ENCODE measurements around the gene RAD23A. TPM values are rescaled to one million over a fixed set of nuclear protein-coding genes. Genes with fewer than 3 reads are reported as not detected.

RAD23A gene
- total RNA-seq, 2 experiments from 2014 or later: 90.0 to 92.7 TPM

GRCh38 chr19:13001502-13002165 lies 56.0 kb downstream of the RAD23A start:
- no peak for TF ChIP-seq CTCF (IDR thresholded peaks at IDR 0.05)
- H3K4me1 ChIP-seq (ENCODE audit: insufficient read depth, low read length): peaks cover 2% of the 10 kb centered on the region
- no peak for DNase-seq
- intact Hi-C loops (cut with DNase I, micrococcal nuclease): no loop called here
- no peak overlapping the region for H3K27ac Mint-ChIP-seq
- no peak overlapping the region for H3K4me3 Mint-ChIP-seq
- ChIA-PET POLR2A (no interaction called here), CTCF (no interaction called here)
- peaks cover 6% of the 10 kb centered on the region for H3K27me3 Mint-ChIP-seq
- H3K36me3 Mint-ChIP-seq (ENCODE audit: low read depth): no peaks in the 10 kb centered on the region
- H3K36me3 ChIP-seq (ENCODE audit: insufficient read depth, low read length): no peaks in the 10 kb centered on the region
- no peak overlapping the region for H3K4me3 ChIP-seq (ENCODE audit: low read length)
- no peaks in the 10 kb centered on the region for H3K9me3 ChIP-seq (ENCODE audit: control insufficient read depth in 1 of 2, insufficient read depth in 1 of 2, low read length in 2 of 2)
- no peaks in the 10 kb centered on the region for H3K27me3 ChIP-seq (ENCODE audit: control insufficient read depth in 1 of 2, insufficient read depth in 2 of 2, low read length in 2 of 2)
- H3K4me1 Mint-ChIP-seq (ENCODE audit: low read depth): no peaks in the 10 kb centered on the region
- H3K9me3 Mint-ChIP-seq: no peaks in the 10 kb centered on the region
- no peak for ATAC-seq (ENCODE audit: poor library complexity)
- no peak overlapping the region for H3K27ac ChIP-seq (ENCODE audit: low read depth in 1 of 2, low read length in 2 of 2)

GRCh38 chr19:13002166-13002898 lies 56.7 kb downstream of the RAD23A start:
- Histone ChIP-seq H3K27ac (ENCODE audit: low read depth in 1 of 2, low read length in 2 of 2) (no peak overlapping the region), H3K9me3 (ENCODE audit: control insufficient read depth in 1 of 2, insufficient read depth in 1 of 2, low read length in 2 of 2) (no peaks in the 10 kb centered on the region), H3K36me3 (ENCODE audit: insufficient read depth, low read length) (no peaks in the 10 kb centered on the region), H3K4me3 (ENCODE audit: low read length) (no peak overlapping the region), H3K4me1 (ENCODE audit: insufficient read depth, low read length) (no peaks in the 10 kb centered on the region), H3K27me3 (ENCODE audit: control insufficient read depth in 1 of 2, insufficient read depth in 2 of 2, low read length in 2 of 2) (no peaks in the 10 kb centered on the region)
- Mint-ChIP-seq H3K27ac (no peak overlapping the region), H3K36me3 (ENCODE audit: low read depth) (no peaks in the 10 kb centered on the region), H3K27me3 (peaks cover 8% of the 10 kb centered on the region), H3K9me3 (no peaks in the 10 kb centered on the region), H3K4me3 (no peak overlapping the region), H3K4me1 (ENCODE audit: low read depth) (no peaks in the 10 kb centered on the region)
- ChIA-PET POLR2A (interaction anchor here (0.9 kb wide), 1 partner anchor 11 kb away, joined by 3 read pairs; no protein-coding TSS in a partner anchor), CTCF (no interaction called here)
- intact Hi-C loops (cut with DNase I, micrococcal nuclease): no loop called here
- DNase-seq (no peak), ATAC-seq (ENCODE audit: poor library complexity) (no peak)
- TF ChIP-seq CTCF (IDR thresholded peaks at IDR 0.05): no peak

- POLR2A ChIA-PET: interaction anchor here (0.9 kb wide), 1 partner anchor 11 kb away, joined by 3 read pairs; no protein-coding TSS in a partner anchor
- TF ChIP-seq CTCF (IDR thresholded peaks at IDR 0.05): no peak
- H3K9me3 Mint-ChIP-seq: no peaks in the 10 kb centered on the region
- no peaks in the 10 kb centered on the region for H3K36me3 ChIP-seq (ENCODE audit: insufficient read depth, low read length)
- H3K27ac Mint-ChIP-seq: no peak overlapping the region
- H3K27ac ChIP-seq (ENCODE audit: low read depth in 1 of 2, low read length in 2 of 2): no peak overlapping the region
- ATAC-seq (ENCODE audit: poor library complexity) (no peak), DNase-seq (no peak)
- no peaks in the 10 kb centered on the region for H3K9me3 ChIP-seq (ENCODE audit: control insufficient read depth in 1 of 2, insufficient read depth in 1 of 2, low read length in 2 of 2)
- H3K27me3 Mint-ChIP-seq: peaks cover 14% of the 10 kb centered on the region
- H3K4me3 Mint-ChIP-seq: no peak overlapping the region
- peaks cover 0 to 5% of the 10 kb centered on the region in 2 experiments for H3K27me3 ChIP-seq (ENCODE audit: control insufficient read depth in 1 of 2, insufficient read depth in 2 of 2, low read length in 2 of 2)
- no peak overlapping the region for H3K4me3 ChIP-seq (ENCODE audit: low read length)
- H3K4me1 Mint-ChIP-seq (ENCODE audit: low read depth): no peaks in the 10 kb centered on the region
- no peaks in the 10 kb centered on the region for H3K4me1 ChIP-seq (ENCODE audit: insufficient read depth, low read length)
- H3K36me3 Mint-ChIP-seq (ENCODE audit: low read depth): no peaks in the 10 kb centered on the region
- intact Hi-C loops (cut with DNase I, micrococcal nuclease): no loop called here
- CTCF ChIA-PET: no interaction called here
Observed at GRCh38 chr19:13003081-13003480, 57.4 kb downstream of the RAD23A start.

Small RNA genes within 50 kb of the gene (microRNA-seq; reads per million reads assigned to microRNA genes)
- gene MIR5695 (ENCODE audit: borderline microRNAs expressed, borderline replicate concordance): not detected
- gene MIR6515 (ENCODE audit: borderline microRNAs expressed, borderline replicate concordance): 0.61 reads per million

Other genes starting within 250 kb of the RAD23A start
- 1 to 10 TPM; 2.2 to 2.4 TPM for gene FBXW9, start 249.2 kb upstream of the RAD23A start, total RNA-seq
- 10 to 100 TPM; 47.3 to 47.4 TPM for gene TNPO2, start 221.9 kb upstream of the RAD23A start, total RNA-seq
- gene TRIR, start 211.2 kb upstream of the RAD23A start, total RNA-seq: 100 to 1,000 TPM; 194 to 201 TPM
- 10 to 100 TPM; 13.9 to 14.5 TPM for gene GET3, start 208.4 kb upstream of the RAD23A start, total RNA-seq
- not detected for gene BEST2, start 194.1 kb upstream of the RAD23A start, total RNA-seq
- gene HOOK2, start 170.3 kb upstream of the RAD23A start, total RNA-seq: 10 to 100 TPM; 14.8 to 17.0 TPM
- 1,000 to 10,000 TPM; 2,467 to 2,518 TPM for gene JUNB, start 154.4 kb upstream of the RAD23A start, total RNA-seq
- gene PRDX2, start 144.1 kb upstream of the RAD23A start, total RNA-seq: 10 to 100 TPM; 59.7 to 65.9 TPM
- 1 to 10 TPM in 1 of 2 experiments, not detected in 1; 1.3 TPM for gene THSD8, start 143.8 kb upstream of the RAD23A start, total RNA-seq
- 1 to 10 TPM; 1.5 to 2.7 TPM for gene RNASEH2A, start 139.3 kb upstream of the RAD23A start, total RNA-seq
- not detected for gene RTBDN, start 111.3 kb upstream of the RAD23A start, total RNA-seq
- under 1 TPM; 0.22 to 0.60 TPM for gene MAST1, start 107.3 kb upstream of the RAD23A start, total RNA-seq
- 10 to 100 TPM; 10.4 to 11.1 TPM for gene DNASE2, start 64.4 kb upstream of the RAD23A start, total RNA-seq
- not detected for gene KLF1, start 58.7 kb upstream of the RAD23A start, total RNA-seq
- gene GCDH, start 54.7 kb upstream of the RAD23A start, total RNA-seq: 10 to 100 TPM; 39.2 to 42.1 TPM
- 1 to 10 TPM; 2.1 to 3.5 TPM for gene SYCE2, start 26.6 kb upstream of the RAD23A start, total RNA-seq
- 10 to 100 TPM; 17.2 TPM for gene FARSA, start 12.2 kb upstream of the RAD23A start, total RNA-seq
- gene CALR, start 7.3 kb upstream of the RAD23A start, total RNA-seq: 100 to 1,000 TPM; 558 to 559 TPM
- 10 to 100 TPM; 12.1 to 12.8 TPM for gene GADD45GIP1, start 11.4 kb downstream of the RAD23A start, total RNA-seq
- gene DAND5, start 23.7 kb downstream of the RAD23A start, total RNA-seq: not detected
- gene NFIX, start 49.6 kb downstream of the RAD23A start, total RNA-seq: 1 to 10 TPM; 3.0 to 3.3 TPM
- gene LYL1, start 157.0 kb downstream of the RAD23A start, total RNA-seq: 1 to 10 TPM; 1.9 to 2.1 TPM
- gene TRMT1, start 170.9 kb downstream of the RAD23A start, total RNA-seq: 10 to 100 TPM; 60.5 to 63.4 TPM
- gene NACC1, start 172.4 kb downstream of the RAD23A start, total RNA-seq: 10 to 100 TPM; 13.0 to 13.5 TPM
- gene STX10, start 204.5 kb downstream of the RAD23A start, total RNA-seq: 10 to 100 TPM; 40.9 to 43.9 TPM
- gene IER2, start 204.5 kb downstream of the RAD23A start, total RNA-seq: 100 to 1,000 TPM; 254 to 255 TPM

Data from CD4-positive, alpha-beta T cell (primary cell).